Lower lobe of right lung (tissue), 2 donors: ENCODE results near the gene PNPLA2. TPM values are rescaled to one million over a fixed set of nuclear protein-coding genes. Genes with fewer than 3 reads are reported as not detected.

Experiments used
- ATAC-seq, 2 donors: fragments of 200-7000 bp; cut with Tn5 transposase; one replicate each; pipeline ENCODE4 v1.9.1; 2020 to 2022; ENCODE audit warnings: mild to moderate bottlenecking in 2 of 2, moderate library complexity in 2 of 2
- DNase-seq: peaks from one replicate; pipeline ENCODE4 v3.0.0-alpha.2; 2020
- H3K27ac ChIP-seq: fragments of 200-600 bp; one replicate; pipeline ENCODE4 v1.8.0; 2022
- H3K27me3 ChIP-seq: fragments of 200-600 bp; one replicate; pipeline ENCODE4 v1.8.0; 2022; ENCODE audit warnings: low read depth
- H3K36me3 ChIP-seq: fragments of 200-600 bp; one replicate; pipeline ENCODE4 v1.8.0; 2022; ENCODE audit warnings: mild to moderate bottlenecking
- H3K4me1 ChIP-seq: fragments of 200-600 bp; one replicate; pipeline ENCODE4 v1.8.0; 2022
- H3K4me3 ChIP-seq: fragments of 200-600 bp; one replicate; pipeline ENCODE4 v1.8.0; 2022; ENCODE audit warnings: mild to moderate bottlenecking
- H3K9me3 ChIP-seq: fragments of 200-600 bp; one replicate; pipeline ENCODE4 v1.8.0; 2022
- intact Hi-C: fragments of 100-400 bp; cut with DNase I; formaldehyde crosslinking; loops from one replicate; pipeline ENCODE4 v1.11.0; 2022
- total RNA-seq: library from RNA; stranded (reverse); fragmentation: NEBNext Ultra II Directional; extraction: Animal tissue kit (Norgen Biotek cat#: 25700); gene quantifications from one replicate; pipeline ENCODE4 v1.2.1, GENCODE V29; 2021
- TF ChIP-seq, protein P1 (sequence below): fragments of 200-600 bp; IDR thresholded peaks from one replicate; pipeline ENCODE4 v1.8.0; 2022; ENCODE audit warnings: antibody characterized with exemption, mild to moderate bottlenecking
- donor health status: DM: no; HTN: yes; CAD: no; lungs with severe emphysema.

Gene PNPLA2
- total RNA-seq, 1 donor from 2014 or later = 137 TPM

DNA sequence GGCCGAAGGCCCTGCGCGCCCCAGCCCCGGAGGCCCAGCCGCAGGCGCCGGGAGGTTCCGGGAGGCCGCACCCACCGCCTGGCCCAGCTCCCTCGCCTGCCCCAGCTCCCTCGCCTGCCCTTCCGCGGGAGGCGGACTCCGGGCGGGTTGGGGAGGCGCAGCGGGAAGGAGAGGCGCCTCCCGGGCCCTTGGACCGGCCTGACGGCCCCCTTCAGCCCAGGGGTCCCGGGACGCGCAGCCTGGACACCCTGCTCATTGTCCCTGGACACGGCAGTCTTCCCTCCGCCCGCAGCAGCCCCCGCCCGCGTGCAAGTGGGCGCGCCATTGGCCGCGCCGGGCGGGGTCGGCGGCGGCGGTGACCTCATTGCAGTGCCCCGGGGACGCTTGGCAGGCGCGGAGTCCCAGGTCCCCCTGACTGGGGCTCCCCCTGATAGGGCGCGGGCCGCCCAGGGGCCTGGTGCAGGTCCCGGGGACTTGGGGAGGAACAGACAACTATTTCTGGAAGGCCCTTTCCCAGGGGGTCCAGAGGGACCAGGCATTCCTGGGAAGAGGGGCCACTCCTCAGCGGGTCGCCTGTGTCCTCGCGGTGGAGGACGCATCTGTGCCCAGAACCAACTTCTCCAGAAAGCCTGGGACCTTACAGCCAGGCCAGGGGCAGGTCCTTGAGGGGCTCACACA, 14.5 kb downstream of the PNPLA2 start:
- intact Hi-C loops = no loop called here
- Histone ChIP-seq H3K27ac (peak overlapping the region; percentile 91), H3K4me3 (peak overlapping the region; percentile 85), H3K27me3 (no peaks in the 10 kb centered on the region), H3K9me3 (no peaks in the 10 kb centered on the region), H3K36me3 (peaks cover 25% of the 10 kb centered on the region), H3K4me1 (peaks cover 77% of the 10 kb centered on the region)
- DNase-seq = peak; percentile 73
- TF ChIP-seq, protein P1, sequence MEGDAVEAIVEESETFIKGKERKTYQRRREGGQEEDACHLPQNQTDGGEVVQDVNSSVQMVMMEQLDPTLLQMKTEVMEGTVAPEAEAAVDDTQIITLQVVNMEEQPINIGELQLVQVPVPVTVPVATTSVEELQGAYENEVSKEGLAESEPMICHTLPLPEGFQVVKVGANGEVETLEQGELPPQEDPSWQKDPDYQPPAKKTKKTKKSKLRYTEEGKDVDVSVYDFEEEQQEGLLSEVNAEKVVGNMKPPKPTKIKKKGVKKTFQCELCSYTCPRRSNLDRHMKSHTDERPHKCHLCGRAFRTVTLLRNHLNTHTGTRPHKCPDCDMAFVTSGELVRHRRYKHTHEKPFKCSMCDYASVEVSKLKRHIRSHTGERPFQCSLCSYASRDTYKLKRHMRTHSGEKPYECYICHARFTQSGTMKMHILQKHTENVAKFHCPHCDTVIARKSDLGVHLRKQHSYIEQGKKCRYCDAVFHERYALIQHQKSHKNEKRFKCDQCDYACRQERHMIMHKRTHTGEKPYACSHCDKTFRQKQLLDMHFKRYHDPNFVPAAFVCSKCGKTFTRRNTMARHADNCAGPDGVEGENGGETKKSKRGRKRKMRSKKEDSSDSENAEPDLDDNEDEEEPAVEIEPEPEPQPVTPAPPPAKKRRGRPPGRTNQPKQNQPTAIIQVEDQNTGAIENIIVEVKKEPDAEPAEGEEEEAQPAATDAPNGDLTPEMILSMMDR = no peak
- peak; percentile 14 to 20 for ATAC-seq

- Histone ChIP-seq H3K4me1 (peaks cover 77% of the 10 kb centered on the region), H3K9me3 (no peaks in the 10 kb centered on the region), H3K27ac (peak overlapping the region; percentile 91), H3K36me3 (peaks cover 32% of the 10 kb centered on the region), H3K4me3 (peak overlapping the region; percentile 85), H3K27me3 (no peaks in the 10 kb centered on the region)
- TF ChIP-seq, protein P1 = no peak
- intact Hi-C loops = no loop called here
- DNase-seq = no peak
- no peak for ATAC-seq
These were observed 15.2 kb downstream of the PNPLA2 start for GRCh38 chr11:833849-834311.

DNA sequence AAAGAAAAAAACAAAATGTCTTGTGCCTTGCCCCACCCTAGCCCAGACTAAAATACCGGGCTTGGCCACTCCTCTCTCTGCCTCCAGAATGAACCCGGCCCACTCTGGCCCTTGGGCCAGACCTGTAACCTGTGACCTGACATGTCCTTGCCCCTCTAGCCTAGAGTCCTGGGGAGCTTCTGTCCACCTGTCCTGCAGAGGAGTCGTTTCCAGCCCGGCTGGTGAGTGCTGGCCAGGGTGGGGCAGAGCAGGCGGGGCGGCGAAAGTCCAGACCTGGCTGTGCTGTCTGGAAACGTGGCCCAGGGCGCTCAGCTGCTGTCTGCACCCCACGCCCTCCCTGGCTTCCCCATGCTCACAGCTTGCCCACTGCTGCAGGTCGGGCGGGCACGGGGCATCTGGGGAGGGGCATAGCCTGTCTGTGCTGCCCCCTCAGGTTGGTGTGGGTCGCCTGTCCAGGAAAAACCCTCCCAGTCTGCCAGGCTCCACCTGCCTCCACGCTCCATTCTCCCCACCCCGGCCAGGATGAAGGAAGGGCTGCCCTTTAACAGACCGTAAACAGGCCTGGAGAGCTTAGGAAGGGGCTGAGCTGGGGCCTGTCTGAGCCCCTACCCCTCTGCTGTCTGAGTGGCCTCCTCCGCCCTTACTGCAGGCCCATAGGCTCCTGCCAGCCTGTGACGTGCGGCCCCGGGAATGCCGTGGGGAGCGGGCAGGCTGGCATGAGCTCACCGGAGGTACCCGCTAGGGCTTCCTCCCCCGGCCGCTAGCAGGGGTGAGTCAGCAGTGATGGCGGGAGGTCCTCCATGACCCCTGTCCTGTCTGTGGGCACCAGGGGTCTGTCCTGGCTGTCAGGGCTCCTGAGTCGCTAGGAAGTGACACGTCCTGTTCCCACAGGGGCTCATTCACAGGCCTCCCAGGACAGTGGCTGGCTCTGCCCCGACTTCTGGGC, 15.9 kb downstream of the PNPLA2 start:
- Histone ChIP-seq H3K27ac (peak overlapping the region; percentile 91), H3K9me3 (no peaks in the 10 kb centered on the region), H3K36me3 (peaks cover 39% of the 10 kb centered on the region), H3K27me3 (no peaks in the 10 kb centered on the region), H3K4me3 (peak overlapping the region; percentile 85), H3K4me1 (peaks cover 76% of the 10 kb centered on the region)
- TF ChIP-seq, protein P1 = no peak
- DNase-seq (peak; percentile 85), ATAC-seq (peak; percentile 72 to 77)
- intact Hi-C loops = no loop called here

- intact Hi-C loops = no loop called here
- TF ChIP-seq, protein P1 = no peak
- no peak overlapping the region for H3K27ac ChIP-seq
- no peak for DNase-seq
- no peak for ATAC-seq
- H3K4me1 ChIP-seq = peaks cover 76% of the 10 kb centered on the region
- H3K36me3 ChIP-seq = peaks cover 52% of the 10 kb centered on the region
- H3K27me3 ChIP-seq = no peaks in the 10 kb centered on the region
- H3K4me3 ChIP-seq = no peak overlapping the region
- no peaks in the 10 kb centered on the region for H3K9me3 ChIP-seq
These were observed 17.6 kb downstream of the PNPLA2 start for GRCh38 chr11:836274-836673.

DNA sequence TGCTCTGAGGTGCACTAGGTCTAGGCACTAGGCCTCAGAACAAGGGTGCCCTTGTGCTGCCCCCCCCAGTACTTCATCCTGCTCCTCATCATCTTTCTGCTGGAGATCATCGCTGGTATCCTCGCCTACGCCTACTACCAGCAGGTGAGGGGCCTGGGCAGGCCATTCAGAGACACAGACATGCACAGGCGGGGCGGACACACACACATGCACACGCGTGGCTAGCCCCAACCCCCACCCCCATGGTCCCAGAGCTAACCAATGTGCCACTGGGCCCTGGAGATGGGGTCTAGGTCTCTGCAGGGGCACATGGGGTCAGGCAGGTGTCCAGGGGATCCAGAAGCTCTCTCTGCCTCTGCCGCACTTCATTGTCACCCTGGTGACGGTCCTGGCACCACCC, 18.0 kb downstream of the PNPLA2 start:
- DNase-seq = no peak
- Histone ChIP-seq H3K36me3 (peaks cover 52% of the 10 kb centered on the region), H3K4me1 (peaks cover 76% of the 10 kb centered on the region), H3K27me3 (no peaks in the 10 kb centered on the region), H3K9me3 (no peaks in the 10 kb centered on the region), H3K27ac (no peak overlapping the region), H3K4me3 (no peak overlapping the region)
- no peak for ATAC-seq
- TF ChIP-seq, protein P1 = no peak
- intact Hi-C loops = no loop called here
